HCT116 (cell line): Measurements from ENCODE around the gene DOCK4. TPM values are rescaled to one million over a fixed set of nuclear protein-coding genes. Genes with fewer than 3 reads are reported as not detected.

ENCODE experiments used
- ATAC-seq: fragments of 200-7000 bp; cut with Tn5 transposase; 2 replicates; pipeline ENCODE4 v1.9.1; 2020; ENCODE audit warnings: mild to moderate bottlenecking, moderate library complexity
- BruUV-seq: library from RNA; stranded (reverse); fragments of 400-500 nt; replicated peaks from 2 replicates; lab custom pipeline; 2021; lab: Mats Ljungman, UMichigan
- CTCF ChIA-PET: fragments of 300-600 bp; sonication (Branson Sonifier 250); formaldehyde crosslinking; loops from one replicate; lab custom pipeline; 2021; ENCODE audit warnings: antibody characterized with exemption; lab: Charles Lee
- POLR2A ChIA-PET: fragments of 300-600, 350-600 bp; sonication (Branson Sonifier 250); formaldehyde crosslinking; loops from one replicate; lab custom pipeline; 2021; ENCODE audit warnings: antibody characterized with exemption; lab: Charles Lee
- RAD21 ChIA-PET, 2 experiments: fragments of 300-600 bp; sonication (Branson Sonifier 250); formaldehyde crosslinking; loops; one replicate each; lab custom pipeline; 2023; ENCODE audit warnings: low total read pairs in 2 of 2; ENCODE audit not compliant: uncharacterized antibody in 2 of 2, unreplicated experiment in 2 of 2, low non-redundant PET in 1 of 2; lab: Charles Lee
- DNase-seq: peaks from one replicate; pipeline ENCODE4 v3.0.0-alpha.2; 2010; ENCODE audit warnings: low read depth, low spot score
- H2AFZ ChIP-seq: fragments of 200-600 bp; shearing (Covaris generic), sonication (generic); 2 replicates; pipeline ENCODE4 v1.6.1; 2017; ENCODE audit warnings: low read depth, mixed run types, mixed read lengths, antibody characterized with exemption, low read length; ENCODE audit not compliant: poor library complexity, severe bottlenecking
- H3K27ac ChIP-seq: 2 replicates; pipeline ENCODE4 v1.5.1; 2012; ENCODE audit warnings: low read depth, low read length
- H3K27me3 ChIP-seq: fragments of 200-600 bp; sonication (generic); 2 replicates; pipeline ENCODE4 v1.6.1; 2016; ENCODE audit warnings: mixed run types, low read length, mixed read lengths; ENCODE audit not compliant: insufficient read depth
- H3K36me3 ChIP-seq, 2 experiments: fragments of 200-500 bp in 1 of 2; fragments of 200-600 bp in 1 of 2; sonication (Bioruptor generic) in 1 of 2; sonication (generic) in 1 of 2; 2 replicates each; pipeline versions ENCODE4 v1.5.1 to v1.6.1; 2014 to 2016; ENCODE audit warnings: low read length in 2 of 2, inconsistent platforms in 1 of 2, mixed read lengths in 1 of 2, mixed run types in 1 of 2; ENCODE audit not compliant: insufficient read depth in 2 of 2, control insufficient read depth in 1 of 2
- H3K4me1 ChIP-seq, 2 experiments: fragments of 200-600 bp in 1 of 2; sonication (generic) in 1 of 2; 2 replicates each; pipeline versions ENCODE4 v1.5.1 to v1.6.1; 2012 to 2017; ENCODE audit warnings: low read length in 2 of 2, inconsistent platforms in 1 of 2, mild to moderate bottlenecking in 1 of 2, mixed read lengths in 1 of 2, mixed run types in 1 of 2, moderate library complexity in 1 of 2; ENCODE audit not compliant: insufficient read depth in 2 of 2, control insufficient read depth in 1 of 2
- H3K4me2 ChIP-seq: fragments of 200-600 bp; sonication (generic); 2 replicates; pipeline ENCODE4 v1.6.1; 2017; ENCODE audit warnings: mixed run types, low read length, mixed read lengths
- H3K4me3 ChIP-seq, 2 experiments: fragments of 200-600 bp in 1 of 2; sonication (generic) in 1 of 2; replicated peaks in 1 of 2; 2 replicates each; pipeline ENCODE4 v1.5.1; 2011 to 2016; ENCODE audit warnings: low read length in 2 of 2, control low read depth in 1 of 2, low read depth in 1 of 2, mild to moderate bottlenecking in 1 of 2, mixed read lengths in 1 of 2, mixed run types in 1 of 2
- H3K79me2 ChIP-seq: fragments of 200-600 bp; sonication (generic); 2 replicates; pipeline ENCODE4 v1.6.1; 2017; ENCODE audit warnings: mild to moderate bottlenecking, mixed run types, low read length, moderate library complexity, mixed read lengths; ENCODE audit not compliant: insufficient read depth
- H3K9ac ChIP-seq: fragments of 200-600 bp; sonication (generic); 2 replicates; pipeline ENCODE4 v1.6.1; 2016; ENCODE audit warnings: low read length, mixed read lengths
- H3K9me2 ChIP-seq: fragments of 200-600 bp; sonication (generic), shearing (Covaris generic); 2 replicates; pipeline ENCODE4 v1.6.1; 2017; ENCODE audit warnings: mixed run types, mild to moderate bottlenecking, moderate library complexity; ENCODE audit not compliant: insufficient read depth
- H3K9me3 ChIP-seq, 2 experiments: fragments of 200-500 bp in 1 of 2; fragments of 200-600 bp in 1 of 2; sonication (Bioruptor generic) in 1 of 2; sonication (generic) in 1 of 2; 2 replicates each; pipeline ENCODE4 v1.6.1; 2014 to 2017; ENCODE audit warnings: low read length in 2 of 2, mixed read lengths in 2 of 2, inconsistent platforms in 1 of 2, low read depth in 1 of 2, mild to moderate bottlenecking in 1 of 2, mixed run types in 1 of 2, moderate library complexity in 1 of 2; ENCODE audit not compliant: control insufficient read depth in 1 of 2, insufficient read depth in 1 of 2
- H4K20me1 ChIP-seq: fragments of 200-600 bp; sonication (generic), shearing (Covaris generic); 2 replicates; pipeline ENCODE4 v1.6.1; 2017; ENCODE audit warnings: mixed run types, mild to moderate bottlenecking, moderate library complexity; ENCODE audit not compliant: insufficient read depth
- ATF3 ChIP-seq: IDR thresholded peaks from 2 replicates; pipeline ENCODE4 v1.6.1; 2012
- CBX3 ChIP-seq: IDR thresholded peaks from 2 replicates; pipeline ENCODE4 v1.6.1; 2012; ENCODE audit warnings: low read depth
- EGR1 ChIP-seq: IDR thresholded peaks from 2 replicates; pipeline ENCODE4 v1.6.1; 2012; ENCODE audit warnings: low read depth
- ELF1 ChIP-seq: IDR thresholded peaks from 2 replicates; pipeline ENCODE4 v1.6.1; 2012; ENCODE audit warnings: low read depth, borderline replicate concordance
- JUND ChIP-seq: IDR thresholded peaks from 2 replicates; pipeline ENCODE4 v1.6.1; 2012
- POLR2AphosphoS5 ChIP-seq: IDR thresholded peaks from 2 replicates; pipeline ENCODE4 v1.6.1; 2011; ENCODE audit warnings: mild to moderate bottlenecking, low read depth, low read length, moderate library complexity
- SRF ChIP-seq: IDR thresholded peaks from 2 replicates; pipeline ENCODE4 v1.6.1; 2012; ENCODE audit warnings: low read depth
- ZFX ChIP-seq: fragments of 450-650 bp; IDR thresholded peaks from 2 replicates; pipeline ENCODE4 v1.6.1; 2017
- intact Hi-C: fragments of 100-400 bp; cut with micrococcal nuclease; formaldehyde crosslinking; loops from 2 replicates; pipeline ENCODE4 v1.10.0; 2022
- total RNA-seq: library from RNA; stranded (reverse); gene quantifications from one replicate; pipeline ENCODE4 v1.2.1, GENCODE V29; 2021; ENCODE audit not compliant: unreplicated experiment
- TF ChIP-seq, protein P1 (sequence below), 3 experiments: fragments of 200-600 bp in 1 of 3; sonication (generic) in 1 of 3; IDR thresholded peaks in 2 of 3; conservative IDR thresholded peaks in 1 of 3; 2 replicates each; pipeline ENCODE4 v1.5.1; 2012 to 2017; ENCODE audit warnings: low read depth in 2 of 3, low read length in 2 of 3, antibody characterized with exemption in 1 of 3, borderline replicate concordance in 1 of 3, control low read depth in 1 of 3, mild to moderate bottlenecking in 1 of 3, mixed read lengths in 1 of 3, mixed run types in 1 of 3, moderate library complexity in 1 of 3; ENCODE audit not compliant: insufficient read depth in 1 of 3

DOCK4 gene
- total RNA-seq, 1 experiment from 2014 or later, result 2.2 TPM

GRCh38 chr7:111796671-111797070 is 409.5 kb downstream of the DOCK4 start:
- Histone ChIP-seq H3K9ac (no peak overlapping the region), H3K4me2 (no peak overlapping the region), H3K27me3 (no peaks in the 10 kb centered on the region), H3K4me3 (no peak overlapping the region), H3K27ac (no peak overlapping the region), H3K79me2 (no peaks in the 10 kb centered on the region), H3K4me1 (no peaks in the 10 kb centered on the region), H3K36me3 (no peaks in the 10 kb centered on the region), H3K9me3 (peaks cover 13 to 15% of the 10 kb centered on the region in 2 experiments; a peak in 2 of 4 replicates), H2AFZ (no peak overlapping the region), H4K20me1 (no peaks in the 10 kb centered on the region), H3K9me2 (no peaks in the 10 kb centered on the region)
- intact Hi-C loops, result no loop called here
- RAD21 ChIA-PET, result no interaction called here
- CTCF ChIA-PET, result no interaction called here
- TF ChIP-seq CBX3, result peak; percentile 99
- TF ChIP-seq ATF3, result 0 out of 2 replicates have a peak, but pooled peaks have one; percentile 15
- no peak for TF ChIP-seq SRF
- POLR2A ChIA-PET, result no interaction called here
- DNase-seq, result peak; percentile 27
- BruUV-seq, result no TSS peak
- no peak for ATAC-seq

GRCh38 chr7:111789870-111790269 is 416.3 kb downstream of the DOCK4 start:
- ChIA-PET RAD21 (no interaction called here), POLR2A (no interaction called here), CTCF (no interaction called here)
- no peak overlapping the region for H3K9ac ChIP-seq
- no peaks in the 10 kb centered on the region for H3K9me2 ChIP-seq
- BruUV-seq, result no TSS peak
- no peak overlapping the region for H3K4me3 ChIP-seq
- TF ChIP-seq, protein P1, sequence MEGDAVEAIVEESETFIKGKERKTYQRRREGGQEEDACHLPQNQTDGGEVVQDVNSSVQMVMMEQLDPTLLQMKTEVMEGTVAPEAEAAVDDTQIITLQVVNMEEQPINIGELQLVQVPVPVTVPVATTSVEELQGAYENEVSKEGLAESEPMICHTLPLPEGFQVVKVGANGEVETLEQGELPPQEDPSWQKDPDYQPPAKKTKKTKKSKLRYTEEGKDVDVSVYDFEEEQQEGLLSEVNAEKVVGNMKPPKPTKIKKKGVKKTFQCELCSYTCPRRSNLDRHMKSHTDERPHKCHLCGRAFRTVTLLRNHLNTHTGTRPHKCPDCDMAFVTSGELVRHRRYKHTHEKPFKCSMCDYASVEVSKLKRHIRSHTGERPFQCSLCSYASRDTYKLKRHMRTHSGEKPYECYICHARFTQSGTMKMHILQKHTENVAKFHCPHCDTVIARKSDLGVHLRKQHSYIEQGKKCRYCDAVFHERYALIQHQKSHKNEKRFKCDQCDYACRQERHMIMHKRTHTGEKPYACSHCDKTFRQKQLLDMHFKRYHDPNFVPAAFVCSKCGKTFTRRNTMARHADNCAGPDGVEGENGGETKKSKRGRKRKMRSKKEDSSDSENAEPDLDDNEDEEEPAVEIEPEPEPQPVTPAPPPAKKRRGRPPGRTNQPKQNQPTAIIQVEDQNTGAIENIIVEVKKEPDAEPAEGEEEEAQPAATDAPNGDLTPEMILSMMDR (IDR thresholded peaks at IDR 0.05 in 2 of 3, conservative IDR thresholded peaks at IDR 0.05 in 1 of 3; ENCODE audit: borderline replicate concordance in 1 of 3, insufficient read depth in 1 of 3, low read depth in 2 of 3, low read length in 2 of 3), result no peak
- TF ChIP-seq ZFX, result no peak
- no peak for TF ChIP-seq EGR1
- TF ChIP-seq SRF, result no peak
- no peak for TF ChIP-seq JUND
- no peak for TF ChIP-seq POLR2AphosphoS5
- no peak for TF ChIP-seq ELF1
- intact Hi-C loops, result no loop called here
- H3K79me2 ChIP-seq, result no peaks in the 10 kb centered on the region
- H3K36me3 ChIP-seq, result no peaks in the 10 kb centered on the region
- no peak overlapping the region for H3K4me2 ChIP-seq
- no peaks in the 10 kb centered on the region for H3K9me3 ChIP-seq
- H3K27ac ChIP-seq, result no peak overlapping the region
- H3K27me3 ChIP-seq, result no peaks in the 10 kb centered on the region
- no peaks in the 10 kb centered on the region for H4K20me1 ChIP-seq
- DNase-seq (no peak), ATAC-seq (no peak)
- no peak overlapping the region for H2AFZ ChIP-seq
- no peaks in the 10 kb centered on the region for H3K4me1 ChIP-seq
